EL (cell line): ENCODE measurements around the gene TIMM10.

Experiments
- DNase-seq: peaks from one replicate; pipeline ENCODE4 v3.0.0-alpha.2; 2016

The TIMM10 gene

DNA sequence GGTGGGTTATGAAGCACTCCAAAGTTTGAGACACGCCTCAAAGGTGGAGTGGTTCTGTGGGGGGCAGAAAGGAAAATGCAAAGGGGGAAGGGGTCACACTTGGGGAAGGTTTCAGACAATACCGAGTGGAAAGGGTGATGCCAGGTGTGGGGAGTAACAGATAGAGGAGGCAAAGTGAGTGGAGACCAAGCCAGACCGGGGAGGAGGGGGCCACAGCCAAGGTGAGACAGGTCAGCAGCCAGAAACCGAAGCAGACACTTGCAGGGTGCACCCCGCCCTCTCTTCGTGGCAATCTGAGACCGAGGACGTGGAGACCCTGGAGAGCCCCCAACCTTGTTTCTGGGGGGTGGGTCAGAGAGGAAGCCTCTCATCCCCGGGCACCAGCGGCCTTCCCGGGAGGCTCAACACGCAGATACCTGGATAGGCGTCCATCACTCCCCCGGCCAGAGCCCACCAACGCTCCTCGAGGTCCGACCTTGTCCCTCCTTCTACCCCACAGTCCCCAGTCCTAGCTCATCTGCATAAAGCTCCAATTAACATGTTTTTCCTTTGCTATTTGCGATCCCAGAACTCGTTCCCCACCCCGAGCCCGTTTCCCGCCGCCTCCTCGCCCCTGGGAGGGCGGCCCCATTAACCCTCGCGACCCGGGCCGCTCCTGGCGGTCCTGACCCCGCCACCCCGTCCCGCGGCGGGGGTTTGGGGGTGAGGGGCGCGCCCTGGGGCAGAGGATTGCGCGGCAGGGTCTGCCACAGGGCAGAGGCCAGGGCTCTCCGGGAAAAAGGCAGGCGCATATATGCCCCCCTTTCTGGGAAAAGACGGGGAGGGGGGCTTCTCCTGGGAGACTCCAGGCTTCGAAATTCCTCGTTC, 48.4 kb downstream of the TIMM10 start:
- no peak for DNase-seq

DNA sequence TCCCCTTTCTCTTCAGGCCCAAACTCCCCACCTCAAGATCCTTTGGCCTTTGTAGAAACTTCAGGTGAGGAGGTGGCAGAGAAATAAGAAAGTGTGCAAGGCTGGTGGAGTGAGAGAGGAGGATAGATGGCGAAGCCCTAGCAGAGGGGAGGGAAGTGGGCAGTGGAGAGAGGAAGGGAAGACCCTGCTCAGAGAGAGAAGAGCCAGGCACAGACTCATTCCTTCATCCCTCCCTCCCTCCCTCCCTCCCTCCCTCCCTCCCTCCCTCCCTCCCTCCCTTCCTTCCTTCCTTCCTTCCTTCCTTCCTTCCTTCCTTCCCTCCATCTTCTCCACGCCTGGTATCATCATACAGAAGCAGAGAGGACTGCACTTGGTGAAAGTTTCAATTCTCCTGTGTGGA, 49.2 kb downstream of the TIMM10 start:
- no peak for DNase-seq

DNA sequence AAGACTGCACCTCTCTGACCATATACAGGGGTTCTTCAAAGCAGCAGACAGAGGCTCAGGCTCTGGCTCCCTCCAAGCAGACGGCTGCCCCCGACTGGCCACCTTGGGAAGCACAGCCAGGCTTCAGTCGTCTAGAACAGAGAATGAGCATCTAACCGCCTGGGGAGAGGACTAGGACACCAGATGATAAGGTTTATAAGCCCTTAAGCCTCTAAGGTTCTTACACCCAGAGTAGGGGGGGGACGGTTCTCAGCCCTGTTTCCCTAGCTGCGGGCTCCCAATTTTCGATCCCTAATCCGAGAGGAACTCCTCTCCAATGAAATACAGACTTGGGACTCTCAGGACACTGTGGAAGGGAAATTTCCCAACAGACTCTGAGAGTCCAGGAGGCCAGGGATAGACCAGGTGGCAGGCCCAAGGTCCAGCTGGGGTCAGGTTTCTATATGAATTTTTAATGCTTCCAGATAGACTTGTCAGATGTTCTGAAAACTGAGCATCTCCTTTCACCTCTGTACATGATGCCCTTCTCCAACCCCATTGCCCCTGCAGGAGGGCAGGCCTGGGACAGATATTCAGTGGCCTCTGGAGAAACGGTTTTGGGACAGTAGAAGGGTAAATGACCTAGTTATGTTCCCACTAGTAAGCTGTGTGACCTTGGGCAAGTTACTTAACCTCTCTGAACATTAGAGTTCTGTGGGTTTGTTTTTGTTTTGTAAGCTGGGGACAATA, 50.0 kb downstream of the TIMM10 start:
- DNase-seq: peak; percentile 55

DNA sequence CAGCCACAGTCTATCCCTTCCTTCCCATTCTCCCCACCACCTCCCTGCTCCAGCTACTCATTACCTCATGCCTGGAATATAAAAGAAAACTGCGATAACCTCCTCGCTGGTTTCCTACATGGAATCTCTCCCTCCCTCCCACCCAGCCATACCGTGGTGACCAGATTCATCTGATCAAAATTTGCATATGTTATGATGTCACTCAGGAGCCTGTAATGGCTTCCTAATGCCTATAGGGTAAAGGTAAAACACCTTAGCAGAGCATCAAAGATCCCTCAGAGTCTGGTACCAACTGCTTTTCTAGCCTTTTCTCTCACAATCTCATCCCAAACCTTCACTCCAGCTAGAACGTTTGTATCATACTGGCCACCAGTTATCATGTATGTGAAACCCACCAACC, 50.6 kb downstream of the TIMM10 start:
- DNase-seq: no peak

DNA sequence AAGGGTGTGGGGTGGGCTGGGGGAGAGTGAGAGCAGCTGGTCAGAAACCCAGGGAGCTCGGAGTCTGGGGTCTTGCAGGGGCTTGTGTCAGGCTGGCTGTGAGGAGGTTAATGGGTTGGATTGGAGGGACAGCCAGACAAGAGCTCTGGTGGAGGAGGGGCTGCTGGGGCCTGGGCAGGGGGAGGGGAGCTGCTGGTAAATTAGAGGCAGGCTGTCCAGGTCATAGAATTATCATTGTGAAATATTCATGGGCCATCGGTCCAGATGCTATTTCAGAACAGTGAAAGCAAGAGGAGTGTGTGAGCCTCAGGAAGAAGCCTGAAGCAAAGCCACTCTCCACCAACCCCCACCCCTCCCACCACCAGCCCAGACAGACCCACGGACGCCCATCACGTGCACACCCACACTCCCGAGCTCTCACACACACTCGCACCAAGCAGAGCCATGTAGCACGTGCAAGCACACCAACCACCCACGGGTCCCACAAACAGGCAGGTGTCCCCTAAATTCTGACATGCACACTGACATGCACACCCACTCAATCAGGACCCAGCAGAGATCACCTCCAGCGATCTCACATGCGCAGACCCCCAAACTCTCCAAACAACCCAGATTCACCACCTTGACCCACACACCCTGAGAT, 51.4 kb downstream of the TIMM10 start:
- DNase-seq: no peak
